A549 (cell line): ENCODE results near the gene NRXN3.

ENCODE experiments used
- TF ChIP-seq, protein P1 (sequence below): fragments of 200-600 bp; sonication (generic); IDR thresholded peaks from 2 replicates; pipeline ENCODE4 v1.6.1; 2016; ENCODE audit warnings: antibody characterized with exemption, mild to moderate bottlenecking, moderate library complexity
- TF ChIP-seq, protein P2 (sequence below): fragments of >200 bp; sonication (Bioruptor Twin); formaldehyde crosslinking; IDR thresholded peaks from 3 replicates; pipeline ENCODE4 v1.5.1; 2016

DNA sequence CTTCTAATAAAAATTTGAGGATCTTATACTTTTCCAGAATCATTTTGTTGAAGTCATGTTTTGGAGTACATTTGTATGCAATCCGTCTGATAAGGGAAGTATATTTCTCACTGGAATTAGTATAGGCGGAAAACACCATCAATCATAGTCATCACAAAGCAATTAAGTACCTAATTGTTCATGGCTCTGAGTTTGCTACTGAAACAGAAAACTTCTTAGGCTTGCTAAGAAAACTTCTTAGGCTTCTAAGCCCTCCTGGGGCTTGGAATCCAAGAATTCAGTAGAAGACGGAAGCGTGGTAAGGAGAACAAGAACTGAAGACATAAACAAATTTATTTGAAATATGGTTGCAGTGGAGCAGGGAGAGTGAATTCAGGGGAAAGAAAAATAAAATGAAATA lies 1404.9 kb downstream of the NRXN3 start:
- TF ChIP-seq, protein P1, sequence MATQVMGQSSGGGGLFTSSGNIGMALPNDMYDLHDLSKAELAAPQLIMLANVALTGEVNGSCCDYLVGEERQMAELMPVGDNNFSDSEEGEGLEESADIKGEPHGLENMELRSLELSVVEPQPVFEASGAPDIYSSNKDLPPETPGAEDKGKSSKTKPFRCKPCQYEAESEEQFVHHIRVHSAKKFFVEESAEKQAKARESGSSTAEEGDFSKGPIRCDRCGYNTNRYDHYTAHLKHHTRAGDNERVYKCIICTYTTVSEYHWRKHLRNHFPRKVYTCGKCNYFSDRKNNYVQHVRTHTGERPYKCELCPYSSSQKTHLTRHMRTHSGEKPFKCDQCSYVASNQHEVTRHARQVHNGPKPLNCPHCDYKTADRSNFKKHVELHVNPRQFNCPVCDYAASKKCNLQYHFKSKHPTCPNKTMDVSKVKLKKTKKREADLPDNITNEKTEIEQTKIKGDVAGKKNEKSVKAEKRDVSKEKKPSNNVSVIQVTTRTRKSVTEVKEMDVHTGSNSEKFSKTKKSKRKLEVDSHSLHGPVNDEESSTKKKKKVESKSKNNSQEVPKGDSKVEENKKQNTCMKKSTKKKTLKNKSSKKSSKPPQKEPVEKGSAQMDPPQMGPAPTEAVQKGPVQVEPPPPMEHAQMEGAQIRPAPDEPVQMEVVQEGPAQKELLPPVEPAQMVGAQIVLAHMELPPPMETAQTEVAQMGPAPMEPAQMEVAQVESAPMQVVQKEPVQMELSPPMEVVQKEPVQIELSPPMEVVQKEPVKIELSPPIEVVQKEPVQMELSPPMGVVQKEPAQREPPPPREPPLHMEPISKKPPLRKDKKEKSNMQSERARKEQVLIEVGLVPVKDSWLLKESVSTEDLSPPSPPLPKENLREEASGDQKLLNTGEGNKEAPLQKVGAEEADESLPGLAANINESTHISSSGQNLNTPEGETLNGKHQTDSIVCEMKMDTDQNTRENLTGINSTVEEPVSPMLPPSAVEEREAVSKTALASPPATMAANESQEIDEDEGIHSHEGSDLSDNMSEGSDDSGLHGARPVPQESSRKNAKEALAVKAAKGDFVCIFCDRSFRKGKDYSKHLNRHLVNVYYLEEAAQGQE, result no peak
- TF ChIP-seq, protein P2, sequence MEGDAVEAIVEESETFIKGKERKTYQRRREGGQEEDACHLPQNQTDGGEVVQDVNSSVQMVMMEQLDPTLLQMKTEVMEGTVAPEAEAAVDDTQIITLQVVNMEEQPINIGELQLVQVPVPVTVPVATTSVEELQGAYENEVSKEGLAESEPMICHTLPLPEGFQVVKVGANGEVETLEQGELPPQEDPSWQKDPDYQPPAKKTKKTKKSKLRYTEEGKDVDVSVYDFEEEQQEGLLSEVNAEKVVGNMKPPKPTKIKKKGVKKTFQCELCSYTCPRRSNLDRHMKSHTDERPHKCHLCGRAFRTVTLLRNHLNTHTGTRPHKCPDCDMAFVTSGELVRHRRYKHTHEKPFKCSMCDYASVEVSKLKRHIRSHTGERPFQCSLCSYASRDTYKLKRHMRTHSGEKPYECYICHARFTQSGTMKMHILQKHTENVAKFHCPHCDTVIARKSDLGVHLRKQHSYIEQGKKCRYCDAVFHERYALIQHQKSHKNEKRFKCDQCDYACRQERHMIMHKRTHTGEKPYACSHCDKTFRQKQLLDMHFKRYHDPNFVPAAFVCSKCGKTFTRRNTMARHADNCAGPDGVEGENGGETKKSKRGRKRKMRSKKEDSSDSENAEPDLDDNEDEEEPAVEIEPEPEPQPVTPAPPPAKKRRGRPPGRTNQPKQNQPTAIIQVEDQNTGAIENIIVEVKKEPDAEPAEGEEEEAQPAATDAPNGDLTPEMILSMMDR, result no peak
